ENCODE data around the gene EIF4EBP2.

DNA sequence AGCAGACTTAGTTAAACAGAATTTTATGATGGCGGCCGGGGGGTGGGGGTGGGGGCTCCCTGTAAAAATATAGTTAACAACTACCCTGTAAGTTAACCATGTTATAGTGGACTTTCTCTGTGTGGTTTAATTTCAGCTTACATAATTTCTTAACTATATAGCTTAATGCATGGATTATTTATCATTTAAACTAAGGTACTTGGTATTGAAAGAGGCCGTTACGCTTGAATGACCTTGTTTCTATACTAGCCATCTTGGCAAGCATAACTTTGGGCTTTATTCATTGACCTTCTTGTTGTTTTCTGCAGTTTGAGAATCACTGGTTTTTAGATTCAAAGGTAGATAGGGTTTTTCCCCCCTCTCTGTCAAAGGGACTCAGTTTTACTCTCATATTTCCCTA is 8.4 kb downstream of the EIF4EBP2 start:
- TF ChIP-seq, protein P1, sequence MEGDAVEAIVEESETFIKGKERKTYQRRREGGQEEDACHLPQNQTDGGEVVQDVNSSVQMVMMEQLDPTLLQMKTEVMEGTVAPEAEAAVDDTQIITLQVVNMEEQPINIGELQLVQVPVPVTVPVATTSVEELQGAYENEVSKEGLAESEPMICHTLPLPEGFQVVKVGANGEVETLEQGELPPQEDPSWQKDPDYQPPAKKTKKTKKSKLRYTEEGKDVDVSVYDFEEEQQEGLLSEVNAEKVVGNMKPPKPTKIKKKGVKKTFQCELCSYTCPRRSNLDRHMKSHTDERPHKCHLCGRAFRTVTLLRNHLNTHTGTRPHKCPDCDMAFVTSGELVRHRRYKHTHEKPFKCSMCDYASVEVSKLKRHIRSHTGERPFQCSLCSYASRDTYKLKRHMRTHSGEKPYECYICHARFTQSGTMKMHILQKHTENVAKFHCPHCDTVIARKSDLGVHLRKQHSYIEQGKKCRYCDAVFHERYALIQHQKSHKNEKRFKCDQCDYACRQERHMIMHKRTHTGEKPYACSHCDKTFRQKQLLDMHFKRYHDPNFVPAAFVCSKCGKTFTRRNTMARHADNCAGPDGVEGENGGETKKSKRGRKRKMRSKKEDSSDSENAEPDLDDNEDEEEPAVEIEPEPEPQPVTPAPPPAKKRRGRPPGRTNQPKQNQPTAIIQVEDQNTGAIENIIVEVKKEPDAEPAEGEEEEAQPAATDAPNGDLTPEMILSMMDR (conservative IDR thresholded peaks at IDR 0.05): no peak
- TF ChIP-seq ZFX (IDR thresholded peaks at IDR 0.05): no peak
